ENCODE data around the gene FOXL1. TPM values are rescaled to one million over a fixed set of nuclear protein-coding genes. Genes with fewer than 3 reads are reported as not detected.

Gene FOXL1
- polyA plus RNA-seq, 4 donors: 0.22 to 6.3 (median 1.5) TPM

GRCh38 chr16:86597880-86598606, 19.7 kb downstream of the FOXL1 start:
- FAIRE-seq (no peak), DNase-seq (no peak)
- 59 to 61% (median 61%) methylated on average over 7 of the region's 7 CpGs for WGBS, 3 donors
- Histone ChIP-seq H3K27ac (ENCODE audit: low read depth in 1 of 3, low read length in 2 of 3) (no peak overlapping the region), H3K36me3 (ENCODE audit: control insufficient read depth in 3 of 3, insufficient read depth in 2 of 3, low read depth in 1 of 3, low read length in 3 of 3) (no peaks in the 10 kb centered on the region), H3K4me1 (ENCODE audit: control insufficient read depth in 3 of 3, insufficient read depth in 2 of 3, low read depth in 1 of 3, low read length in 2 of 3) (no peaks in the 10 kb centered on the region), H3K9me3 (ENCODE audit: control insufficient read depth in 2 of 2, insufficient read depth in 1 of 2, low read depth in 1 of 2, low read length in 1 of 2) (no peaks in the 10 kb centered on the region), H3K27me3 (ENCODE audit: control insufficient read depth in 3 of 3, insufficient read depth in 3 of 3, low read length in 3 of 3) (peaks cover 0 to 42% (median 8%) of the 10 kb centered on the region in 3 donors), H3K4me3 (ENCODE audit: low read depth in 1 of 3, low read length in 3 of 3) (no peak overlapping the region)

GRCh38 chr16:86598607-86599565, 20.5 kb downstream of the FOXL1 start:
- no peak for FAIRE-seq

GRCh38 chr16:86601356-86601755, 23.0 kb downstream of the FOXL1 start:
- no peaks in the 10 kb centered on the region for H3K4me1 ChIP-seq (ENCODE audit: control insufficient read depth in 3 of 3, insufficient read depth in 2 of 3, low read depth in 1 of 3, low read length in 2 of 3)
- H3K27ac ChIP-seq (ENCODE audit: low read depth in 1 of 3, low read length in 2 of 3): no peak overlapping the region
- FAIRE-seq (no peak), DNase-seq (no peak)
- H3K36me3 ChIP-seq (ENCODE audit: control insufficient read depth in 3 of 3, insufficient read depth in 2 of 3, low read depth in 1 of 3, low read length in 3 of 3): no peaks in the 10 kb centered on the region
- no peak overlapping the region for H3K4me3 ChIP-seq (ENCODE audit: low read depth in 1 of 3, low read length in 3 of 3)
- 66 to 79% (median 69%) methylated on average over 2 of the region's 2 CpGs for WGBS, 3 donors
- peaks cover 0 to 15% (median 0%) of the 10 kb centered on the region in 3 donors for H3K27me3 ChIP-seq (ENCODE audit: control insufficient read depth in 3 of 3, insufficient read depth in 3 of 3, low read length in 3 of 3)
- H3K9me3 ChIP-seq (ENCODE audit: control insufficient read depth in 2 of 2, insufficient read depth in 1 of 2, low read depth in 1 of 2, low read length in 1 of 2): peaks cover 0 to 3% of the 10 kb centered on the region in 2 donors

More at GRCh38 chr16:86598607-86599565, 20.5 kb downstream of the FOXL1 start:
- Histone ChIP-seq H3K4me1 (ENCODE audit: control insufficient read depth in 3 of 3, insufficient read depth in 2 of 3, low read depth in 1 of 3, low read length in 2 of 3) (no peaks in the 10 kb centered on the region), H3K27ac (ENCODE audit: low read depth in 1 of 3, low read length in 2 of 3) (no peak overlapping the region), H3K4me3 (ENCODE audit: low read depth in 1 of 3, low read length in 3 of 3) (no peak overlapping the region), H3K27me3 (ENCODE audit: control insufficient read depth in 3 of 3, insufficient read depth in 3 of 3, low read length in 3 of 3) (peaks cover 0 to 34% (median 8%) of the 10 kb centered on the region in 3 donors), H3K36me3 (ENCODE audit: control insufficient read depth in 3 of 3, insufficient read depth in 2 of 3, low read depth in 1 of 3, low read length in 3 of 3) (no peaks in the 10 kb centered on the region), H3K9me3 (ENCODE audit: control insufficient read depth in 2 of 2, insufficient read depth in 1 of 2, low read depth in 1 of 2, low read length in 1 of 2) (no peaks in the 10 kb centered on the region)
- WGBS, 3 donors: 60 to 66% (median 64%) methylated on average over 22 of the region's 22 CpGs
- DNase-seq: no peak

GRCh38 chr16:86602521-86602920, 24.2 kb downstream of the FOXL1 start:
- Histone ChIP-seq H3K4me3 (ENCODE audit: low read depth in 1 of 3, low read length in 3 of 3) (no peak overlapping the region), H3K4me1 (ENCODE audit: control insufficient read depth in 3 of 3, insufficient read depth in 2 of 3, low read depth in 1 of 3, low read length in 2 of 3) (no peaks in the 10 kb centered on the region), H3K36me3 (ENCODE audit: control insufficient read depth in 3 of 3, insufficient read depth in 2 of 3, low read depth in 1 of 3, low read length in 3 of 3) (no peaks in the 10 kb centered on the region), H3K9me3 (ENCODE audit: control insufficient read depth in 2 of 2, insufficient read depth in 1 of 2, low read depth in 1 of 2, low read length in 1 of 2) (peaks cover 0 to 3% of the 10 kb centered on the region in 2 donors), H3K27ac (ENCODE audit: low read depth in 1 of 3, low read length in 2 of 3) (no peak overlapping the region), H3K27me3 (ENCODE audit: control insufficient read depth in 3 of 3, insufficient read depth in 3 of 3, low read length in 3 of 3) (peaks cover 0 to 10% (median 0%) of the 10 kb centered on the region in 3 donors)
- 45 to 73% (median 61%) methylated on average over 4 of the region's 4 CpGs for WGBS, 3 donors
- no peak for DNase-seq
- FAIRE-seq: no peak

GRCh38 chr16:86604436-86605193, 26.3 kb downstream of the FOXL1 start:
- Histone ChIP-seq H3K27me3 (ENCODE audit: control insufficient read depth in 3 of 3, insufficient read depth in 3 of 3, low read length in 3 of 3) (no peaks in the 10 kb centered on the region), H3K4me1 (ENCODE audit: control insufficient read depth in 3 of 3, insufficient read depth in 2 of 3, low read depth in 1 of 3, low read length in 2 of 3) (no peaks in the 10 kb centered on the region), H3K4me3 (ENCODE audit: low read depth in 1 of 3, low read length in 3 of 3) (peak overlapping the region in 1 of 3 donors; percentile 29), H3K9me3 (ENCODE audit: control insufficient read depth in 2 of 2, insufficient read depth in 1 of 2, low read depth in 1 of 2, low read length in 1 of 2) (peaks cover 0 to 3% of the 10 kb centered on the region in 2 donors), H3K27ac (ENCODE audit: low read depth in 1 of 3, low read length in 2 of 3) (no peak overlapping the region), H3K36me3 (ENCODE audit: control insufficient read depth in 3 of 3, insufficient read depth in 2 of 3, low read depth in 1 of 3, low read length in 3 of 3) (no peaks in the 10 kb centered on the region)
- 39 to 54% (median 39%) methylated on average over 16 of the region's 16 CpGs for WGBS, 3 donors
- DNase-seq (peak in 1 of 2 donors; percentile 37), FAIRE-seq (no peak)

- no peaks in the 10 kb centered on the region for H3K4me1 ChIP-seq (ENCODE audit: control insufficient read depth in 3 of 3, insufficient read depth in 2 of 3, low read depth in 1 of 3, low read length in 2 of 3)
- H3K27me3 ChIP-seq (ENCODE audit: control insufficient read depth in 3 of 3, insufficient read depth in 3 of 3, low read length in 3 of 3): no peaks in the 10 kb centered on the region
- FAIRE-seq: no peak
- H3K27ac ChIP-seq (ENCODE audit: low read depth in 1 of 3, low read length in 2 of 3): no peak overlapping the region
- H3K36me3 ChIP-seq (ENCODE audit: control insufficient read depth in 3 of 3, insufficient read depth in 2 of 3, low read depth in 1 of 3, low read length in 3 of 3): no peaks in the 10 kb centered on the region
- H3K4me3 ChIP-seq (ENCODE audit: low read depth in 1 of 3, low read length in 3 of 3): no peak overlapping the region
- H3K9me3 ChIP-seq (ENCODE audit: control insufficient read depth in 2 of 2, insufficient read depth in 1 of 2, low read depth in 1 of 2, low read length in 1 of 2): peaks cover 0 to 3% of the 10 kb centered on the region in 2 donors
- 93 to 98% (median 96%) methylated on average over 3 of the region's 3 CpGs for WGBS, 3 donors
- DNase-seq: no peak
Measured at GRCh38 chr16:86605950-86606349, 27.6 kb downstream of the FOXL1 start.

- Histone ChIP-seq H3K9me3 (ENCODE audit: control insufficient read depth in 2 of 2, insufficient read depth in 1 of 2, low read depth in 1 of 2, low read length in 1 of 2) (peaks cover 0 to 3% of the 10 kb centered on the region in 2 donors), H3K4me1 (ENCODE audit: control insufficient read depth in 3 of 3, insufficient read depth in 2 of 3, low read depth in 1 of 3, low read length in 2 of 3) (no peaks in the 10 kb centered on the region), H3K36me3 (ENCODE audit: control insufficient read depth in 3 of 3, insufficient read depth in 2 of 3, low read depth in 1 of 3, low read length in 3 of 3) (no peaks in the 10 kb centered on the region), H3K27ac (ENCODE audit: low read depth in 1 of 3, low read length in 2 of 3) (no peak overlapping the region), H3K4me3 (ENCODE audit: low read depth in 1 of 3, low read length in 3 of 3) (no peak overlapping the region), H3K27me3 (ENCODE audit: control insufficient read depth in 3 of 3, insufficient read depth in 3 of 3, low read length in 3 of 3) (no peaks in the 10 kb centered on the region)
- DNase-seq: no peak
- 36 to 43% (median 42%) methylated on average over 2 of the region's 2 CpGs for WGBS, 3 donors
- no peak for FAIRE-seq
Measured at GRCh38 chr16:86608301-86608747, 30.0 kb downstream of the FOXL1 start.

- H3K27ac ChIP-seq (ENCODE audit: low read depth in 1 of 3, low read length in 2 of 3): no peak overlapping the region
- no peaks in the 10 kb centered on the region for H3K4me1 ChIP-seq (ENCODE audit: control insufficient read depth in 3 of 3, insufficient read depth in 2 of 3, low read depth in 1 of 3, low read length in 2 of 3)
- peaks cover 0 to 3% of the 10 kb centered on the region in 2 donors for H3K9me3 ChIP-seq (ENCODE audit: control insufficient read depth in 2 of 2, insufficient read depth in 1 of 2, low read depth in 1 of 2, low read length in 1 of 2)
- 83 to 84% (median 84%) methylated on average over 6 of the region's 6 CpGs for WGBS, 3 donors
- FAIRE-seq: no peak
- DNase-seq: no peak
- no peaks in the 10 kb centered on the region for H3K27me3 ChIP-seq (ENCODE audit: control insufficient read depth in 3 of 3, insufficient read depth in 3 of 3, low read length in 3 of 3)
- H3K36me3 ChIP-seq (ENCODE audit: control insufficient read depth in 3 of 3, insufficient read depth in 2 of 3, low read depth in 1 of 3, low read length in 3 of 3): no peaks in the 10 kb centered on the region
- no peak overlapping the region for H3K4me3 ChIP-seq (ENCODE audit: low read depth in 1 of 3, low read length in 3 of 3)
Measured at GRCh38 chr16:86609115-86609514, 30.8 kb downstream of the FOXL1 start.

All from small intestine (tissue), 7 donors.